Trophoblast cell (in vitro differentiated cells and primary cell): Measurements from ENCODE around the gene C1QL3. TPM values are rescaled to one million over a fixed set of nuclear protein-coding genes. Genes with fewer than 3 reads are reported as not detected.

ENCODE experiments used
- DNase-seq, 2 donors: peaks; one replicate each; pipeline ENCODE4 v3.0.0-alpha.2; 2016
- H2AFZ ChIP-seq: 2 replicates; pipeline ENCODE4 v1.6.1; 2013; ENCODE audit warnings: low read length, moderate library complexity, mild to moderate bottlenecking; ENCODE audit not compliant: insufficient read depth, poor library complexity
- H2AK5ac ChIP-seq: 2 replicates; pipeline ENCODE4 v1.6.1; 2013; ENCODE audit warnings: mild to moderate bottlenecking, low read length
- H2BK120ac ChIP-seq: 2 replicates; pipeline ENCODE4 v1.6.1; 2013; ENCODE audit warnings: low read length, mild to moderate bottlenecking, moderate library complexity; ENCODE audit not compliant: insufficient read depth, poor library complexity
- H2BK12ac ChIP-seq: 2 replicates; pipeline ENCODE4 v1.6.1; 2013; ENCODE audit warnings: mild to moderate bottlenecking, low read length, moderate library complexity
- H2BK5ac ChIP-seq: 2 replicates; pipeline ENCODE4 v1.6.1; 2013; ENCODE audit warnings: low read length, low read depth, moderate library complexity, mild to moderate bottlenecking; ENCODE audit not compliant: poor library complexity
- H3K14ac ChIP-seq: 2 replicates; pipeline ENCODE4 v1.6.1; 2013; ENCODE audit warnings: mild to moderate bottlenecking, low read length
- H3K18ac ChIP-seq: 2 replicates; pipeline ENCODE4 v1.6.1; 2013; ENCODE audit warnings: mild to moderate bottlenecking, low read length
- H3K23ac ChIP-seq: 2 replicates; pipeline ENCODE4 v1.6.1; 2013; ENCODE audit warnings: low read length
- H3K27ac ChIP-seq: 2 replicates; pipeline ENCODE4 v1.5.1; 2013; ENCODE audit warnings: low read depth, mild to moderate bottlenecking, inconsistent platforms, low read length, moderate library complexity
- H3K27me3 ChIP-seq: 2 replicates; pipeline ENCODE4 v1.6.1; 2013; ENCODE audit warnings: inconsistent platforms, mild to moderate bottlenecking, low read length, moderate library complexity; ENCODE audit not compliant: insufficient read depth
- H3K36me3 ChIP-seq, 2 experiments: 1 replicate in 1 of 2; 2 replicates in 1 of 2; pipeline ENCODE4 v1.6.1; 2013; ENCODE audit warnings: low read length in 2 of 2, mild to moderate bottlenecking in 2 of 2, moderate library complexity in 1 of 2; ENCODE audit not compliant: insufficient read depth in 2 of 2, control insufficient read depth in 1 of 2
- H3K4ac ChIP-seq: 2 replicates; pipeline ENCODE4 v1.6.1; 2013; ENCODE audit warnings: low read depth, mild to moderate bottlenecking, low read length, moderate library complexity
- H3K4me1 ChIP-seq, 2 experiments: 1 replicate in 1 of 2; 2 replicates in 1 of 2; pipeline ENCODE4 v1.6.1; 2013; ENCODE audit warnings: low read length in 2 of 2, mild to moderate bottlenecking in 2 of 2, moderate library complexity in 1 of 2; ENCODE audit not compliant: insufficient read depth in 2 of 2, control insufficient read depth in 1 of 2
- H3K4me2 ChIP-seq: 2 replicates; pipeline ENCODE4 v1.6.1; 2013; ENCODE audit warnings: inconsistent platforms, mild to moderate bottlenecking, low read length, moderate library complexity
- H3K4me3 ChIP-seq: 2 replicates; pipeline ENCODE4 v1.5.1; 2013; ENCODE audit warnings: mild to moderate bottlenecking, low read depth, low read length, inconsistent platforms
- H3K79me1 ChIP-seq: one replicate; pipeline ENCODE4 v1.6.1; 2013; ENCODE audit warnings: low read length
- H3K79me2 ChIP-seq: 2 replicates; pipeline ENCODE4 v1.6.1; 2013; ENCODE audit warnings: low read length, mild to moderate bottlenecking; ENCODE audit not compliant: control insufficient read depth, insufficient read depth, poor library complexity
- H3K9ac ChIP-seq: 2 replicates; pipeline ENCODE4 v1.6.1; 2013; ENCODE audit warnings: mild to moderate bottlenecking, low read length
- H3K9me3 ChIP-seq: 2 replicates; pipeline ENCODE4 v1.6.1; 2013; ENCODE audit warnings: low read depth, mild to moderate bottlenecking, control low read depth, inconsistent platforms, low read length; ENCODE audit not compliant: insufficient read depth
- H4K12ac ChIP-seq: 2 replicates; pipeline ENCODE4 v1.6.1; 2013; ENCODE audit warnings: low read depth, mild to moderate bottlenecking, low read length, moderate library complexity
- H4K8ac ChIP-seq: 2 replicates; pipeline ENCODE4 v1.6.1; 2013; ENCODE audit warnings: low read depth, mild to moderate bottlenecking, low read length, moderate library complexity
- H4K91ac ChIP-seq: one replicate; pipeline ENCODE4 v1.6.1; 2013; ENCODE audit warnings: low read depth, mild to moderate bottlenecking, low read length, moderate library complexity
- WGBS: extraction: QIAGEN DNeasy Blood & Tissue Kit; methylation state at CpG from one replicate; pipeline ENCODE4 v1.1.7; 2013; ENCODE audit warnings: missing lambda C conversion rate; ENCODE audit not compliant: insufficient read length, insufficient coverage; ENCODE audit errors: extremely low coverage; 5-methylcytosine and 5-hydroxymethylcytosine counted together
- polyA plus RNA-seq: library from polyadenylated mRNA; stranded (reverse); fragments of 200-250 nt; gene quantifications from 2 replicates; pipeline ENCODE4 v1.2.3, GENCODE V29; 2013

Gene C1QL3
- polyA plus RNA-seq = 0.61 and 0.75 TPM in 2 replicates

DNA sequence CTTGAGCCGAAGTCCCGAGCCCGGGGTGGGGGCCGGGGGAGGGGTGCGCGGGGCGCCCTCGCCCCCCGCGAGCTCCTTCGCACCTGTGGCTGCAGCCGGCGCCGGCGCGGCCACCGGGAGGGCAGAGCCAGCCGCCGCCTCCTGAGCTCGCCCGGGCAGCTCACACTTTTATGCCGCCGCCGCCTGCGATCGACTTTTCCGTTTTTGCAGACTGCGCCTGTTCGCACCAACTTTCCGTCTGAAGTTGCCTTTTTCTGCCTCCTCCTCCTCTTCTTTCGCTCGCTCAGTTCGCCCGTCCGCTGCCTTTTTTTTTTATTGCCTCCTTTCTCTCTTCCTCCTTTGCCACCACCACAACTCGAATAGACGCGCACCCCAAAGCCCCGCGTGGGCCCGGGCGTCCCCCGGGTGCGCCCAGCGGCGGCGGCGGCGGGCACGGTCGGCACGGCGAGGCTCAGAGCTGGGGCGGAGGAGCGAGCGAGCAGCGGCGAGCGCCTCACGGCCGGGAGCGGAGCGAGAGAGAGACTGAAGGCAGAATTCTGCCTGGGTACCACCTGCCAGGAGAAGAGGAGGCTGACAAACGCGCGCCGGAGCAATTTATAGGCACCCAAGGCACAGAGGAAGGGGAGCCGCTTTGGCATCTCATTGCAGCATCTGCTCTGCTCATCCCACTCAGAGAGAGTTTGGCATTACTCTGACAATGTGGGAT lies at the start of gene C1QL3:
Gene C1QL3 (minus strand): TSS at position 569 of the 706 bp plus-strand sequence. CDS start 814 bp downstream, outside the sequence.
- Histone ChIP-seq H3K79me1 (no peaks in the 10 kb centered on the region), H3K4me2 (peak within 1 kb of the TSS; percentile 92), H3K4ac (no peak within 1 kb of the TSS), H3K36me3 (no peaks in the 10 kb centered on the region), H3K27me3 (peaks cover 35% of the 10 kb centered on the region), H3K14ac (peak within 1 kb of the TSS; percentile 58), H2BK12ac (no peak within 1 kb of the TSS), H2BK120ac (no peak within 1 kb of the TSS), H2AFZ (peak within 1 kb of the TSS; percentile 45), H3K4me3 (peak within 1 kb of the TSS; percentile 43), H3K9ac (no peak within 1 kb of the TSS), H3K18ac (no peak within 1 kb of the TSS), H2BK5ac (no peak within 1 kb of the TSS), H4K91ac (peak within 1 kb of the TSS; percentile 5), H3K23ac (no peak within 1 kb of the TSS), H3K4me1 (peaks cover 18% of the 10 kb centered on the region in 2 experiments), H3K27ac (no peak within 1 kb of the TSS), H2AK5ac (no peak within 1 kb of the TSS), H3K79me2 (peaks cover 1% of the 10 kb centered on the region), H3K9me3 (no peaks in the 10 kb centered on the region), H4K12ac (no peak within 1 kb of the TSS), H4K8ac (no peak within 1 kb of the TSS)
- WGBS = no CpG with 5 or more reads among the region's 68 CpGs
- no peak for DNase-seq

DNA sequence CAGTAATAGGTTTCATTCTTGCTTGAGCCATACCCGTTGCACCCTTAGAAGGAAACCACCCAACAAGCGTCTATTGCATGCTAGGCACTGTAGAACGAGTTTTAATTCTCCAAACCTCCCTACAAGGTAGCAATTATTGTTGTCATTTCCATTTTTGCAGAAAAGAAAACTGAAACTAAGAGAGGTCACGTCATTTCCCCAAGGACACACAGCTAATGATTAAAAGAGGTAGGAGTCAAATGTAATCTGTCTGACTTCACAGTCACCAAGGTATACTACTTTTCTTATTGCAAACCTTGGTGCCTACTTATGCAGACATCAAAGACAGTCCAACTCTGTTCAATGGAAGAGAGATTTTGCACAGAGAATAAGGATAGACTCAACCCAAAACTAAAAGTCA lies 49.1 kb upstream of the C1QL3 start:
- no CpG with 5 or more reads among the region's 4 CpGs for WGBS
- Histone ChIP-seq H3K4me3 (no peak overlapping the region), H2BK12ac (no peak overlapping the region), H3K4me2 (no peak overlapping the region), H3K14ac (no peak overlapping the region), H3K79me2 (no peaks in the 10 kb centered on the region), H2BK5ac (no peak overlapping the region), H3K36me3 (no peaks in the 10 kb centered on the region), H4K8ac (no peak overlapping the region), H3K9me3 (no peaks in the 10 kb centered on the region), H3K27ac (no peak overlapping the region), H4K91ac (no peak overlapping the region), H3K4me1 (peaks cover 1 to 8% of the 10 kb centered on the region in 2 experiments), H2AFZ (no peak overlapping the region), H3K79me1 (peaks cover 4% of the 10 kb centered on the region), H3K27me3 (no peaks in the 10 kb centered on the region), H4K12ac (no peak overlapping the region), H2BK120ac (no peak overlapping the region), H3K9ac (no peak overlapping the region), H3K18ac (no peak overlapping the region), H2AK5ac (no peak overlapping the region), H3K23ac (no peak overlapping the region), H3K4ac (no peak overlapping the region)
- DNase-seq = no peak

DNA sequence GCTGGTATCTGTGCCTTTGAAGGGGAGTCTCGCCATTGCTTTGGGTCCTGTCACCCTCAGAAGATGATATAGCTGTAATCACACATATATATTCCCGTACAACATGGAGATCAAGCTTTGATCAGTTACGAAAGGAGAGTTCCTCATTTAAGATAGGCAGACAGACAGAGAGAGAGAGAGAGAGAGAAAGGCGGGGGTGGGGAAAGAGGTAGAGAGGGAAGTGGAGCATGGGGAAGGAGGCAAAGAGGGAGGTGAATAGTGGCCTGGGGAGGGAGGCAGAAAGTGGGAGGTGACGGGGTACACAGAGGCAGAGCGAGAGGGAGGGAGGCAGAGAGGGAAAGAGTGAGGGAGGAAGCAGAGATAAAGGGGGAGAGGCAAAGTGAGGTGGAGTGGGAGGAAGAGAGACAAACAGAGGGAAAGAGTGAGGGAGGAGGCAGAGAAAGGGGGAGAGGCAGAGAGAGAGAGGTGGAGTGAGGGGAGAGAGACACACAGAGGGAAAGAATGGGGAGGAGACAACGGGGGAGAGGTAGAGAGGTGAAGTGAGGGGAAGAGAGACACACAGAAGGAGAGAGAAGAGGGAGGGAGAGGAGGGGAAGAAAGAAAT lies 44.6 kb upstream of the C1QL3 start:
- WGBS = no CpG with 5 or more reads among the region's 7 CpGs

DNA sequence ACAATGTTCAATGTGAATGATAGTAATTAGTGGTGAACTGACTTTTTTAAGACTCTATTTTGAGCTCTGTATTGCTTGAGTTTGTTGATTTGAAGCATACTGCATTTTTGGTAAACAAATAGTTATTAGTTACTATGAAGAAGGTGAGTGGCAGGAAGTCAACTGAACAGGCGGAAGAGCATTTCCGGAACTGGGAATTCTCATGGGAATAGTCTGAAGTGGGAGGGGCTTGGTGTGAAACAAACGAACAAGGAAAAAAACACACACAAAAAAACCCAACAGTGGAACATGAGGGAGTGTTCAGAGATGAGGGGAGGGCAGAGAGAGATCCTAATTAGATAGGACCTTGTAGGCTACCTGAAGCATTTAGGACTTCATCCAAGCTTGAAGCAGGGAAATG lies 43.9 kb upstream of the C1QL3 start:
- no peak overlapping the region for H3K4ac ChIP-seq
- peaks cover 11% of the 10 kb centered on the region for H3K79me1 ChIP-seq
- no peak overlapping the region for H4K91ac ChIP-seq
- no peak overlapping the region for H4K12ac ChIP-seq
- H3K36me3 ChIP-seq = no peaks in the 10 kb centered on the region
- no peak overlapping the region for H4K8ac ChIP-seq
- H2BK12ac ChIP-seq = no peak overlapping the region
- H3K79me2 ChIP-seq = no peaks in the 10 kb centered on the region
- DNase-seq = no peak
- no peak overlapping the region for H3K23ac ChIP-seq
- no peak overlapping the region for H2BK5ac ChIP-seq
- H3K4me3 ChIP-seq = no peak overlapping the region
- H3K27ac ChIP-seq = no peak overlapping the region
- H2AFZ ChIP-seq = no peak overlapping the region
- H2BK120ac ChIP-seq = no peak overlapping the region
- no peak overlapping the region for H3K14ac ChIP-seq
- no peak overlapping the region for H3K4me2 ChIP-seq
- peaks cover 1 to 10% of the 10 kb centered on the region in 2 experiments for H3K4me1 ChIP-seq
- no peaks in the 10 kb centered on the region for H3K27me3 ChIP-seq
- WGBS = no CpG with 5 or more reads among the region's 3 CpGs
- H3K9me3 ChIP-seq = no peaks in the 10 kb centered on the region
- no peak overlapping the region for H3K18ac ChIP-seq
- no peak overlapping the region for H3K9ac ChIP-seq
- no peak overlapping the region for H2AK5ac ChIP-seq

More for the DNA sequence above, 44.6 kb upstream of the C1QL3 start:
- no peak overlapping the region for H2AK5ac ChIP-seq
- no peak for DNase-seq
- H4K8ac ChIP-seq = peak overlapping the region; percentile 58
- no peaks in the 10 kb centered on the region for H3K9me3 ChIP-seq
- H3K4me1 ChIP-seq = peaks cover 1 to 10% of the 10 kb centered on the region in 2 experiments
- no peak overlapping the region for H3K27ac ChIP-seq
- H3K79me2 ChIP-seq = no peaks in the 10 kb centered on the region
- H2BK5ac ChIP-seq = no peak overlapping the region
- peak overlapping the region; percentile 38 for H2BK120ac ChIP-seq
- no peaks in the 10 kb centered on the region for H3K36me3 ChIP-seq
- H2AFZ ChIP-seq = peak overlapping the region; percentile 45
- no peaks in the 10 kb centered on the region for H3K27me3 ChIP-seq
- H3K23ac ChIP-seq = no peak overlapping the region
- no peak overlapping the region for H3K4me2 ChIP-seq
- peaks cover 10% of the 10 kb centered on the region for H3K79me1 ChIP-seq
- no peak overlapping the region for H3K4me3 ChIP-seq
- no peak overlapping the region for H3K18ac ChIP-seq
- H2BK12ac ChIP-seq = peak overlapping the region; percentile 2
- no peak overlapping the region for H3K9ac ChIP-seq
- H3K4ac ChIP-seq = no peak overlapping the region
- peak overlapping the region; percentile 73 for H4K12ac ChIP-seq
- peak overlapping the region; percentile 4 for H3K14ac ChIP-seq
- H4K91ac ChIP-seq = peak overlapping the region; percentile 73
